NCI-H510A (cell line): ENCODE measurements around the gene LRBA.

Experiments used
- DNase-seq: peaks from one replicate; lab custom pipeline; 2025; lab: John Stamatoyannopoulos, UW

Gene LRBA

DNA sequence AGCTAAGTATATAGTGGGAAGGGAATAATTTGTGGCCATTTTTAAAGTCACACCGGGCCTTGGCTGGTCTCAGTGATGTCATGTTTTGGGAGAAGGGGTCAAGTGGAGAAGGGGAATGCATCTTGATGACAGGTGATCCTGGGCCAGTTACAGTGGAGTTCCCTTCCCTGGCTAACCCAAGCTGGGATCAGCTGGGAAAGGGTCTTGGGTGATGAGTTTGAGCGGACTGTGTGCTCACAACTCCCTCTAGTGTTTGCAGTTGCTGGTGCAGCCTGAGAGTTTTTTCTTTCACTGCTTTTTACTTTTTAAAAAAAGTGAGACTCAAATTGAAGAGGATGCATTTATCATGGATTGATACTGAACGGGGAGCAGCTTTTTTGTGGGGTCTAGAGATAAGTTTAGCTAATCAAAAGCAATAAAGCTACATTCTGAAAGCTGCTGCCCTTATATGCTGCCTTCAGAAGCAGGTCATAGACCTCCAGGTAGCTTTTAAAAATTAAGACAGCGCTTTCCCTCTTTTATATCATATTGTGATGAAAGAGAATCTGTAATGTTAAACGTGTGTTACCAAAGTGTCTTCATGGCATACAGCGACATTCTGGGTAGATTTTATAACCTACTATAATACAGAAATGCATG, 772.1 kb downstream of the LRBA start:
- no peak for DNase-seq

DNA sequence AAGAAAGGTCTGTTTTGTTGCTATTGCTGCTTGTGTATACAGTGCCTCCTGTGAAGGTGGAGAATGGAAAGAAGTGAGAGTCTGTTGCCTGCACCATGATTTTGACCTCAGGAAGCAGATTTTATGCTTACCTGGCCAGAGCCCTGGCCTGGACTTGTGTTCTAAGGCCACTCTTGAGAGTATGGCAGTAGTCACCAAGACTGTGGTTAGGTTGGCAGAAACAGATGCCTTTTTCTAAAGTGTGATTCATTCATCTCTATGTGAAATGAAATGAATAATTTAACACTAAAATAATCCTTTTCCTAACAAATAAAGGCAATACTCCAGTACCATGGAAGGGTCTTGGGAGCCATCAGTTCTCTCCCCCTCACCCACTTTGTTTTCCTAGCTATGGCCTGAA, 775.1 kb downstream of the LRBA start:
- DNase-seq: no peak

DNA sequence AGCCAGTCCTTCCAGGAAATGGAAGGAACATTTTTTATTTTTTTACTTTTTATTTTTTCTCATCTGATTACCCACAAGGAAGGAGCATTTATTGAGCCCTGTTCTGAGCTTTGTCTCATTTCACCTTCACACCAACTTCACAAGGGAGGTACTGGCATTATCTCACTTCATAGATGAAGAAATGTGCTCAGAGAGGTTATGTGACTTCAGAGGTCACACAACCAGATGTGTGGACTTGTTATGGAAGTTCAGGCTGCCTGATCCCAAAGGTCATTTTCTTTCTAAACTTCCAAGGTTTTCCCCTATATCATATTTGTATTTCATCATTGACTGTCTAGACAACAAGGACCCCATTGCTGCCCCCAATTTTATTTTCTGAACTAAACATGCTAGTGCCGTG, 776.5 kb downstream of the LRBA start:
- no peak for DNase-seq

DNA sequence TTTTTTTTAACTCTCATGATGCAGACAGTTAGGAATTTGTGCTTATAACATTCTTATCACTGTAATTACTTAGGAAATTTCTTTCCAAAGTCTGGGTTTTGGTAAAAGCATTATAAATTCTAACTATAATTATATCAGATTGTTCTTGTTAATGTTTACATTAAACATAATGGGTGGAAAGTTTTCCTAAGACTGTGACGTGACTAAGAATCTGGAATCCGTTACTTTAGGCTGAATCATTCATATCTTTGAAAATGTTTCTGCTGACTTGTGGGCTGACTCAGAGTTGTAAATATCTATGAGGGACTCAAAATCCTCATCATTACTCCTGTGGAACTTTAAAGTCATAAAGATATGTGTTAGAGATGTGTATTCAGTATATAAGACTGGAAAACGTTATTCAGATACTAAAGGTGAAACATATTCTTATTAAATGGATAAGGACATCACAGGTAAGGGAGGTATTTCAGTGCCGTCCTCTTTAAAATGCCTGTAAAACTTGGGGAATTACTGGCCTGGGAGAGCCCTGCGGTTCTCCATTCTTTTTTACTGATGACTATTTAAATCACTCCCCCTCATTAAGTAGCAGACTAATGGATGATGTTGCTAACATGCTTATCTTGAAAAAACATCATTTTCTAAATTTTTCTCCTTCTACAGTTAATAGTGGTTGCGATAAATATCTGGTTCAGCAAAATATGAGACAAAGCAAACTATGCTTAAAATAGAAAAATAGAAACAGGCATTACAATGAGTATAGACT, 777.8 kb downstream of the LRBA start:
- DNase-seq: no peak

DNA sequence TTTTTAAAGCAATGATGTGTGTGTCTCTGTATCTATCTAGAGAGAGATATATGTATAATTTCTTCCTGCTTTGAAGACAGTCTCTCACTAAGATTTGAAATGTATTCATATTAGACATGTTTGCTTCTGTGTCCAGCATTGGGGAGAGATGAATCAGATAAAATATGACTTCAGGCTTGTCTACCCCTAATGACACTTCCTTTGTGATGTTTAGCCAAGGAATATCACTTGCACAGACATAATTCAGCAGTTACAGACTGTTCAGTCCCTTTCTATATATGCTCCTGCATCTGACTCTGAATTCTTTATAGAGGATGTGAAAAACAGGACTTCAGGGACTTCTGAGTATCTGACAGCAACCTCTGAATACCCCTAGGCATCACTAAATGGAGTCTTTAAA, 778.5 kb downstream of the LRBA start:
- no peak for DNase-seq

DNA sequence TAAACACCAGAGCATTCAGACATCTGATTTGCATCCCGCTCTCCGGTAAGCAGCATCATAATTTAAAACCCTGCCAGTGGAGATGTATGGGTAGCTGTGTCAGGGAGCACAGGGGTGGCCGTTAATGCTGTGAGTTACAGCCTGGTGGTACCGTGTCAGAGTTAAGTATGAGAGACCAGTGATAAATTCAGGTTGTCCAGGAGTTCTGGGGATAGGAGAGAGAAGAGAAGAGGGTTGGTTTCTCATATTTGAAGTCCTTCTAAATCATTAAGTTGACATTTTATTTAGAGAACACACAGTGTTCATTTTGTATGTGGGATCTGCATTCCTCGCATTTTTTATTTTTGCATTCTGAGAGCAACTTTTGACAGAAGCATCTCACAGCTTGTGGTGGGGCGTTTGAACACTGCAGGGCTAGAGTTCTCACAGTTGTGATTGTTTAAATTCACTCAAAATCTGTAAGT, 779.2 kb downstream of the LRBA start:
- DNase-seq: no peak

DNA sequence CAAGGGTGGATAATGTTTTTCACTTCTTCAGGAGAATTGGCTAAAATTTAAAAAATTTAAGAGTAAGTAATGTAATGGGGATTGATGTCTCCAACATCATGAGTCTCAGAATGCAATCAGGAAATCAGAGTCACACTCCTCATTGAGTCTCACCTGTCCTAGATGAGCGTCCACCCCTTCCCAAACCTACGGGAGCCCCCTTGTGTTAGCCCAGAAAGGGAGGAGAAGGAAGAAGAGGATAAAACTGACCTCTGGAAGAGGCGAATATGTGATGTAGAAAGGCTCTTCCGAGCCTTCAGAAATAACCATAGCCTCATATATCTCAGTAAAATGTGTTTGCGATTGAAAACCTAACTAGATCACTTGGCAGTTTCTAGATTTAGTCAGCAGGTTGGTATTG, 779.8 kb downstream of the LRBA start:
- DNase-seq: no peak

DNA sequence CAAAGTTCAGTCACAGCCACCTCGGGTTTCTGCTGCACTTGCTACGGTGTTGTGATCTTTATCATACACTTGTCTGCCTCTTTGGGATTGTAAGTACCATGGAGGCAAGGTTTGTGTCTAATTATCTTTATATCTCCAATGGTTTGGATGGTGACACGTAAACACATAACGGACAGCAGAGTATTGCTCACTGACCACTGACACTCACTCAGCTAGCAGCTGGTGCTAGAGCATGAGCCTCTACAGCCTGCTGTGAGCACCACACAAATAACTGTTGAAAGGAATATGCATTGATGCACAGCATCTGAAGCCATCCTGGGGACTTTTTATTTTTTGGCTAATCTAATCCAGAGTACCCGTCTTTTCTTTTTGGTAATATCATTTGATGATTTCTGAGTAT, 780.8 kb downstream of the LRBA start:
- DNase-seq: no peak

DNA sequence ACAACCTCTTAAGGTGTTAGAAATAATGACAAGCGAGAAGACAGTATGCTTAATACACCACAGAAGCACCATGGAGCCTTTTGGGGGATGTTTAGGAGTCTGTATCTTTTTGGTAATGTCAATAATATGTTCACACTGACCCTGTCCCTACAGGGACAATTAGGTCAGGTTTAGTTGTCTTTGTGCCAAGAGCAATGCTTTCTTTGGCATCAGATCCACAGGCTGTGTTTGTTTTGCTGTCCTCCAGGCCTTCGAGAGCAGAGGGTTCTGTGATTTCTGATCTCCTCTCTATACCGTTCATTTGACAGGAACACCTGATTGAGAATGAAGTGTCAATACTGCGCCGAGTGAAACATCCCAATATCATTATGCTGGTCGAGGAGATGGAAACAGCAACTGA, 783.1 kb downstream of the LRBA start:
- DNase-seq: no peak

DNA sequence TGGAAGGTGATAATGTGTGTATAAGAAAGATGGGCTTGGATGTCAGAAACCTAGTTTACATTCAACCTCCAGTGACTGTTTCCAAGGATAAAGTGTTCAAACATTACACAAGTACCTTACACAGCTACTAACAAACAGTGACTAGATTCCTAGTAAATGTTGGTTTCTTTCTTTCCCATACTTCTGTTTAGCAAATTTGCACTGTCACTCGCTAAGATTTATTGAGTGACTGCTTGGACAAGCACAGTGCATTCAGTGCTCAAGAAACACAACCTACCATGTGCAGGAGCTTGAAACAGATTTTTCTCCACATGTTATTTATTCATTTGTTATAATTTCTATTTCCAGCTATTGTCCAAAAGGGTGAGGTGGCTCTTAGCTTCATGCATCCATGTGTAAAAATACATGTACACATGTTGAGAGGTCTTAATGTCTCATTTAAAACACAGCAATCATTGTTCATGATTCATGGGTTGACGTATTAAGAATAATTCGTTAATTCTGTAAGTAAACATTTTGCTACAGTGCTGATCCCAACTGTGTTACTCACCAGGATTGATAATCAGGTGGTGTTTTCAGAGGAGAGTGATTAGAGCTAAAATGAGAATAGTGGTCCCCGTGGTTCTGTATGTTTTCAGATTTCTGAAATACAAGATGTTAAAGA, 783.8 kb downstream of the LRBA start:
- no peak for DNase-seq

DNA sequence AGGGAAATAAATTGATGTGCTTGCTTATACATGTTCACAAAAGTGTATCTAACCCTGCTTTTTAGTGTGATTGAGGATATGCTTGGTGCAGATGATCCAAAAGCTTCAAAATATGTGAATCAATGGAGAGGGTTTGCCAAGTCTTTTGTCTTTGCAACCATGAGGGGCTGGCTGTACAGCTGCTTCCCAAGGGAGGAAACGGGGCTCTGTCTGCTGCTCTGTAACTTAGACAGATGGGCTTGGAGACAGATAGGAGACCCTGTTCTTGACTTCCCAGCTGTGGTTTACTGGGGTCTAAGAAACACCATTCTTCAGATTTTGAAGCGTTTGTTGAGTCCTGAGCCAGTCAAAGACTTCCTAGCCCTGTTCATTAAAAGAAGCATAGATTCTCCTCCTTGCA, 784.5 kb downstream of the LRBA start:
- no peak for DNase-seq

DNA sequence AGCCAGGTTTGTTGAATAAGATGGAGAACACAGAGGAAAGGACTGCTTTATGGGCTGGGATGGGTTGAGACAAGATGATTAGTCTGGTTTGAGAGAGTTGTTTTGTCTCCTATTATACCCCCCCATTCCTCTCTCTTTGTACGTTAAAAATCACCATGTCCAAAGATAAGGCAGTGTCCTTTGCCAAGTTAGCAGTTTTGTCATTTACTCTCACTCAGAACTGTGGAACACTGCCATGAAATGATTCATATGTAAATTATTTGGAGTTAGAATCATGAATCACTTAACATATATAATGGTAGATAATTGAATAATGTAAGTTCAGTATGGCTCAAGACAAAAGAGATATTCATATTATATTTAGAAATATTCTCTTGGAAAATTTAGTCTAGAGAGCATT, 785.6 kb downstream of the LRBA start:
- no peak for DNase-seq

DNA sequence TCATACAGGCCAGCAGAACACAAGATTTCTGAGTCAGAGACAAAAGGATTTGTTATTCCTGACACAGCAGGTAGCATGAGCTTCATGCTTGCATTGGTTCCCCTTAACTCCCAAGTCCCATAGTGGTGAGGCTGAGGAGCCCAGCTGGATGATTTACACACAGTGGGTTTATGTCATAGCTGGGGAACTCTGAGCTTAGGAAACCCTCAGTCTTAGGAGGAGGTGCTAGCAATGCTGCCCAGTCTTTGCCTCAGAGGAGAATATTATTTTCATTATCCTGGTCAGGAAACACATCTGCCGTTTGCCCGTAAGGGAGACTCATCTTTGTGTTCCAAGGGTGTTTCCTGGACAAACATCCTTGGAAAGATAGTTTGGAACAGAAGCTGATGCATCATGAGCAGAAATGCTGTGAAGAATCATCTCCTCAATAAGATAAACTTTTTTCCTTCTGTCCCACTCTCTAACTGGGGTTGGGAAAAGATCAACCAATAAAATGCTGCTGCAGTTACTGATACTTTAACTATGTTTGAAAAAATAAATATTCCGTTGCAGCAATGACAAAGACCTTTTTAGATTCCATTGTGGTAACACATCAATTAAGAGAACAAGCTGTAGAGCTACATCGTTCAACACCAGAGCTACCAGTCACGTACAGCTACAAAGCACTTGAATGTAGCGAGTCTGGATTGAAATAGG, 790.0 kb downstream of the LRBA start:
- no peak for DNase-seq

DNA sequence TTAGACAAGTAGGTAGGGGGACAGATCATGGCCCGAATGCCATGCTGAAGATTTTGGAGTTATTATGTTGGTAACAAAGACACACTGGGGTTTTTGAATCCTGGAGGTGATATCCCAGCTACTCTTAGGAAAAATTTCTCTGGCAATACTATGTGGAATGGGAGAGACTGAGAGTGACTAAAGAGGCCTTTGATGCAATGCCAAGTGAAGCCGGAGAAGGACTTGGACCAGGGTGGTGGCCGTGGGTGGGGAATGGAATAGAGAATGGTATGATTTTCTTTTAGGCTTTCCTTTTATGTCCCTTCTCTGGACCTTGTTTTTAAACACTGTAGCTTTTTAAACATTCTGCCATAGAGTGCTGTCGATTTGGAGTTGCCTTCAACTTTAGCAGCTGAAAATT, 795.2 kb downstream of the LRBA start:
- no peak for DNase-seq

DNA sequence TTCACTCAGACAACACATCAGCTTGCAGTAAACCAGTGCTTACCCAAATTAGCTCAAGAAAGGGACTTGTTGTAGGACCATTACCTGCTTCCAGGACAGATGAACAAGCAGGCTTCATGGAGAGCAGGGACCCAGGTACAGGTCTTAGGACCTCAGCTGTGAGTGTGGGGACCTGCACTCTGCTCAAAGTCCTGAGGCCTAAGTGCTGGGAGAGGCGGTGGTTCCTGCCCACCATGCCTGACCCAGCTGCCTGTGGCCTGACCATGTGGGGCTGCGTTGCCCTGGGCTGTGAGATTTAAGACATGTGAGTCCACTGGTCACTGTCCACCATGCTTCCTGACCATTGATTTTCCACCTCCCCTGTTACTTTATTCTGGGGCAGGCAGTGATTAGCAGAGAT, 796.6 kb downstream of the LRBA start:
- DNase-seq: no peak

DNA sequence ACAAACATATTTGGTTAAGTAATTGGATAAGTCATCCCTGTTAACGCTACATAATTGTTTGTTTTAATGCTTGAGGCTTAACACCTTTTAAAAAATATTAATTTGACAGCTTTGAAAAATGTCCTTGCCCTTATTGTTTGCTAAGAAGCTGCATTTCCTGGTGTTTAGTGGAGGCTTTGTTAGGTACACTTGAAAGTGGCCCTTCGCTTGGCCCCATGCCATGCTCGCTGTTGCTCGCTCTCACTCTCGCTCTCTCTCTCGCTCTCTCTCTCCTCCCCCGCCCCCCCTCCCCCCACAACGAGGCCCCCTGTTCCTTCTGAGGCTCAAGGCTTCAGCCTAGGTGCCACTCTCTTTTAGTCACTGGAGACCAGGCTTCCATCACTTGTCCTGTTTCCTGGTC, 797.3 kb downstream of the LRBA start:
- DNase-seq: peak; percentile 25

DNA sequence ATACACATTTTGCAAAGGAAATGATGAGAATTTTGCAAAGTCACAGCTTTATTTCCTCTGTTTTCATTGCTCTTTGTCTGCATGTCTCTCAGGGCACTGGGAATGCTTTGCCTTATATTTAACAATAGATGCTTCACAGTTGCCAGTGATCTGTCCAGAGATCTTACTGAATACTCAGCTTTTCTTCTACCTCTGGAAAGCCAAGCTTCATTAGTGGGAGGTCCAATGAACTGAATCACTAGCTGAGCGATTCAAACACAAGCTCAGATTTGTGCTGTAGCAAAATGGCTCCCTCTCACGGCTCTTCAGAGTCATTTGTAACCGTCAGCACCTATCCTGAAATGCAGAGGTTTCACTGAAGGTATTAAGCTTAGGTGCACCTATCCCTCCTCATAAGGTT, 797.9 kb downstream of the LRBA start:
- peak; percentile 3 for DNase-seq

DNA sequence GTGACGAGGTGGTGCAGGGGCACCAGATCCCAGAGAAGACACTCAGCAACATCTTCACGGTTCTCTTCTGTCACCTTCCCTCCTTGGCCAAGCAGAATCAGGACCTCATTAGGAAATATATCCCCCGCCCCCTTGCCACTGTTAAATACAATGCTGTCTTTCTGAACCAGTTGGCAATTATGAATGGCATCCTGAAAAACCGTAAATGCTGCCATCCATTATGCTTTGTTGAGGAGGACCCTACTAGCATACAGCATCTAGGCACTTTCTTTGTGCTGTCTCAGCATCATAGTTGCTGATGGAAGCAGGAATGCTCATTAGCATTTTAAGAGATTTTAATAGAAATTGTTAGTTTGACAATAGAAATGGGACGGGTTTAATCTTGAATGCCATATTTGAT, 798.4 kb downstream of the LRBA start:
- DNase-seq: no peak

DNA sequence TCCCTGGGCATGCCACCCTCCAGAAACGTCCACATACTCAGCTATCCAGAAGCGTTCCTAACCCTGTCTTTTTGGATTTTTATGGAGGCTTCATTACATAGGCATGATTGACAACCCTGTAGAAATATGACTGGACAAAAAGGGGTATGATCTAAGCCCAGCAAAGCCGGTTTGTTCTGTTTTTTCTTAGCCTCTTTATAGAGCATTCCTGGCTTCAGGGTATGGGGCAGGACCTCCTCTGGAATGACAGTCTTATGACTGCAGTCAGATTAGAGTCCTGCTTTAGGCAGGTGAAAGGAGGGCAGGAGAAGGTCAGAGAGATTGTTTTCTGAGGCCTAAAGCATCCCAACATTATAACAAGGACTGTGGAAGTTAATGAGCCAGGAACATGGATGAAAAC, 799.5 kb downstream of the LRBA start:
- DNase-seq: no peak
